Activated naive CD8-positive, alpha-beta T cell treated with anti-CD3 and anti-CD28 coated beads, Interleukin-2, amount 10 ng/mL, durations not matched to agents 7 days and 5 days (primary cell): Measurements from ENCODE around the gene TMEM239. TPM values are rescaled to one million over a fixed set of nuclear protein-coding genes. Genes with fewer than 3 reads are reported as not detected.

Experiments
- ATAC-seq: fragments of 150-1000 bp; cut with Tn5 transposase; one replicate; pipeline ENCODE4 v1.10.0; 2021; ENCODE audit warnings: low read depth, moderate library complexity
- POLR2A ChIA-PET: fragments of 350-600 bp; sonication (Branson Sonifier 250); formaldehyde crosslinking; loops from one replicate; lab custom pipeline; 2021; ENCODE audit warnings: antibody characterized with exemption; lab: Charles Lee
- DNase-seq: peaks from one replicate; pipeline ENCODE4 v3.0.0; 2021
- H3K27ac Mint-ChIP-seq: one replicate; pipeline ENCODE4 v1.8.0; 2022; ENCODE audit warnings: mild to moderate bottlenecking, mixed read lengths
- H3K27me3 Mint-ChIP-seq: one replicate; pipeline ENCODE4 v1.8.0; 2022; ENCODE audit warnings: mild to moderate bottlenecking, moderate library complexity, mixed read lengths
- H3K36me3 Mint-ChIP-seq: one replicate; pipeline ENCODE4 v1.8.0; 2021; ENCODE audit warnings: mild to moderate bottlenecking, mixed read lengths
- H3K4me1 Mint-ChIP-seq: one replicate; pipeline ENCODE4 v1.8.0; 2021; ENCODE audit warnings: mixed read lengths
- H3K4me3 Mint-ChIP-seq: one replicate; pipeline ENCODE4 v1.8.0; 2022; ENCODE audit warnings: mild to moderate bottlenecking, moderate library complexity, mixed read lengths
- H3K9me3 Mint-ChIP-seq: one replicate; pipeline ENCODE4 v1.8.0; 2021; ENCODE audit warnings: mixed read lengths
- total RNA-seq, 2 experiments: library from RNA; stranded (reverse); gene quantifications; one replicate each; pipeline ENCODE4 v1.2.3, GENCODE V29; 2021

The TMEM239 gene
- total RNA-seq, 2 experiments from 2014 or later, result not detected

DNA sequence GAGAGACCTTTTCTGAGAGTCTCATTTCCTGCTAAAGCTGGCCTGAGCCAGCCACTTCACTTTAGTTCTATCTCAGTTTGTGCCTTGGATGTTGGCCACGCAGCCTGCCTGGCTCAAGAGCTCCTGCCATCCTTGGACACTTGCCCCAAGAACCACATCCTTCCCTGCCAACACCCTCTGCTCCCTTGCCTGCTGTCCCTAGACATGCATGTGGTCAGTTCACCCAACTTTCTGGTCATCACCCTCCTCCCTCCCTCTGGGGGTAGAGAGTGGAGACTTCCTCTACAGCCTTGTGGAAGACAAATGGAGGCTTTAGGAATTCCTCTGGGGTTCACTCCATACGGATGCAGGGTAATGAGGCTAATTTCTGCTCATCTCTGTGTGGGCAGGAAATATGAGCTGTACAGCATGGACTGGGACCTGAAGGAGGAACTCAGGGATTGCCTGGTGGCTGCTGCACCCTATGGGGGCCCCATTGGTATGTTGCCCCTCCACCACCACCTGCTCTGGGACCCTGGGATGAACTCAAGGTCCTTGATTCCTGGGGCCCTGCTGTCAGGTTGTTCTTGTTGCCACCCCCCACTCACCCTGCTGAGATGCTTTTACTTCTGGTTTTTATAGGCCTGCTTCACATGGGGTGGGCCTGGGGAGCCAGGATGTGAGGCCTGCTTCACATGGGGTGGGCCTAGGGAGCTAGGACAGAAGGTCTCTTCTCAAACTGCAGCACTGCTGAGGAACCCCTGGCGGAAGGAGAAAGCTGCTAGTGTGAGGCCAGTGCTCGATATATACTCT is 43.4 kb downstream of the TMEM239 start:
- H3K4me1 Mint-ChIP-seq, result peaks cover 5% of the 10 kb centered on the region
- peaks cover 9% of the 10 kb centered on the region for H3K36me3 Mint-ChIP-seq
- POLR2A ChIA-PET, result interaction anchor here (0.5 kb wide), 1 partner anchor 49 kb away, joined by 6 read pairs; no protein-coding TSS in a partner anchor
- H3K27me3 Mint-ChIP-seq, result no peaks in the 10 kb centered on the region
- H3K27ac Mint-ChIP-seq, result no peak overlapping the region
- no peak overlapping the region for H3K4me3 Mint-ChIP-seq
- DNase-seq (no peak), ATAC-seq (no peak)
- H3K9me3 Mint-ChIP-seq, result no peaks in the 10 kb centered on the region

DNA sequence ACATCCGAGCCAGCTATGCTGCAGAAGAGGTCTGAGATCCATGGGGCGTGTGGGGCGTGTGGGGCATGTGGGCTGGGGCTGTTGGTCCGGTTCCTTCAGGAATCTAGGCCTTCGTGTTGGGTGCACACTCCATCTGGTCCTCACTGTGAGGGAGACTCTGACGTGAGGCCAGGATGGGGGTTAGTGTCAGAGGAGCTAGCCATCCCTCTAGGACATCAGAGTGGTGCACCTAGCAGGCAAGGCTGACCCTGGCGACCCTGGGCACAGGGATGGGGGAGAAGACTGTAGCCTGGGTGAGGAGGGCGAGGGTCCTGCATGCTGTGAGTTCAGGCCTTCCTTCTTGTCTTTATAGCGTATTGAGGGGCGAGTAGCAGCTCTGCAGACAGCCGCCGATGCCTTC is 48.5 kb downstream of the TMEM239 start:
- Mint-ChIP-seq H3K27ac (no peak overlapping the region), H3K36me3 (peaks cover 12% of the 10 kb centered on the region)
- POLR2A ChIA-PET, result interaction anchor here (0.6 to 2.3 kb wide), 4 partner anchors 9 to 33 kb away, joined by 3 to 8 read pairs (median 6); partner anchors contain the start of genes PCED1A, PTPRA and VPS16

DNA sequence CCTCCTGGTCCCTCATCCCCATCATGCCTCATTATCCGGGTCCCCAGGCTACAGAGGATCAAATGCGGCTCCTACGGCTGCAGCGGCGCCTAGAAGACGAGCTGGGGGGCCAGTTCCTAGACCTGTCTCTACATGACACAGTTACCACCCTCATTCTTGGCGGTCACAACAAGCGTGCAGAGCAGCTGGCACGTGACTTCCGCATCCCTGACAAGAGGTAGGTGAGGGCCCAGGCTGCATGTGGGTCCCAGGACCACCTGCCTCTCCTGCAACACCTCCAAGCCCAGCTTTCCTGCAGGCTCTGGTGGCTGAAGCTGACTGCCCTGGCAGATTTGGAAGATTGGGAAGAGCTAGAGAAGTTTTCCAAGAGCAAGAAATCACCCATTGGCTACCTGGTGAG is 48.9 kb downstream of the TMEM239 start:
- ATAC-seq, result no peak
- Mint-ChIP-seq H3K27me3 (no peaks in the 10 kb centered on the region), H3K36me3 (peaks cover 12% of the 10 kb centered on the region), H3K4me1 (peaks cover 32% of the 10 kb centered on the region), H3K4me3 (peak overlapping the region; percentile 51), H3K27ac (peak overlapping the region; percentile 74), H3K9me3 (no peaks in the 10 kb centered on the region)
- POLR2A ChIA-PET, result interaction anchor here (1.3 to 2.3 kb wide), 3 partner anchors 8 to 25 kb away, joined by 3 to 8 read pairs (median 7); partner anchors contain the start of genes PCED1A, PTPRA and VPS16
- DNase-seq, result no peak

More for the DNA sequence above, 48.5 kb downstream of the TMEM239 start:
- Mint-ChIP-seq H3K4me1 (peaks cover 32% of the 10 kb centered on the region), H3K27me3 (no peaks in the 10 kb centered on the region), H3K9me3 (no peaks in the 10 kb centered on the region), H3K4me3 (no peak overlapping the region)
- ATAC-seq (no peak), DNase-seq (no peak)

DNA sequence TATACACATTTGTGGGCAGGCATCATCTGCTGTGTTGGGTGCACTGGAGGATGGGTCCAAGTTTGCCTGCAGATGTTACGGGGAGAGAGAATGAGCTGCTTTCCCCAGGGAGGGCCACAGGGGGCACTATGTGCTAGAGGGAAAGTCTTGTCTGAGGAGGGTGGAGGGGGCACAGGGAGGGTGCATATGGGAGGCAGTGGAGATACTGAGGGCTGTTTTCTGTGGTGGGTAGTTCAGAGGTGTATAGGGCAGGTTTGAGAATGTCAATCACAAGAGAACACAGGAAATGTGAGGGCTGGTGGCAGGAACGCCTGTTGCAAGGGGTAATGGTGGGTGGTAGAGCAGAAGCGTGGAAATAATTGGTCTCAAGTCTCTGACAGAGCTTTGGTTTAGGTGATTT is 49.5 kb downstream of the TMEM239 start:
- POLR2A ChIA-PET, result interaction anchor here (0.6 to 2.3 kb wide), 4 partner anchors 8 to 453 kb away, joined by 3 to 8 read pairs (median 6); partner anchors contain the start of genes PCED1A, PTPRA and VPS16
- Mint-ChIP-seq H3K4me3 (peak overlapping the region; percentile 55), H3K9me3 (no peaks in the 10 kb centered on the region), H3K27me3 (no peaks in the 10 kb centered on the region), H3K27ac (peak overlapping the region; percentile 74), H3K4me1 (peaks cover 36% of the 10 kb centered on the region), H3K36me3 (peaks cover 12% of the 10 kb centered on the region)
- peak; percentile 62 for DNase-seq
- peak; percentile 84 for ATAC-seq

DNA sequence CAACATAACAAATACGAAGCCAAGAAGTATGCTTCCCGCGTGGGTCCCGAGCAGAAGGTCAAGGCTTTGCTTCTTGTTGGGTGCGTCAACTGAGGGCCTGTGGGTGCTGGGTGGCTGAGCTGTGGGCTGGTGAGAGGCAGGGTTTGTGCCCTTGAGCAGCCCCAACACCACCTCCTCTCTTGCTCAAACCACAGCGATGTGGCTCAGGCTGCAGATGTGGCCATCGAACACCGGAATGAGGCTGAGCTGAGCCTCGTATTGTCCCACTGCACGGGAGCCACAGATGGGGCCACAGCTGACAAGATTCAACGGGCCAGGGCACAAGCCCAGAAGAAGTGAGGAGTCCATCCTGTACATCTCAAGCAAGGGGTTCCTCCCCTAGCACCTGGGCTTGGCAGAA is 50.1 kb downstream of the TMEM239 start:
- H3K4me1 Mint-ChIP-seq, result peaks cover 42% of the 10 kb centered on the region
- peak overlapping the region; percentile 55 for H3K4me3 Mint-ChIP-seq
- POLR2A ChIA-PET, result interaction anchor here (0.6 kb wide), 2 partner anchors 388 to 452 kb away, joined by 5 to 6 read pairs; no protein-coding TSS in a partner anchor
- peak overlapping the region; percentile 74 for H3K27ac Mint-ChIP-seq
- ATAC-seq, result peak; percentile 18
- H3K36me3 Mint-ChIP-seq, result peaks cover 9% of the 10 kb centered on the region
- no peaks in the 10 kb centered on the region for H3K27me3 Mint-ChIP-seq
- no peaks in the 10 kb centered on the region for H3K9me3 Mint-ChIP-seq
- DNase-seq, result no peak

DNA sequence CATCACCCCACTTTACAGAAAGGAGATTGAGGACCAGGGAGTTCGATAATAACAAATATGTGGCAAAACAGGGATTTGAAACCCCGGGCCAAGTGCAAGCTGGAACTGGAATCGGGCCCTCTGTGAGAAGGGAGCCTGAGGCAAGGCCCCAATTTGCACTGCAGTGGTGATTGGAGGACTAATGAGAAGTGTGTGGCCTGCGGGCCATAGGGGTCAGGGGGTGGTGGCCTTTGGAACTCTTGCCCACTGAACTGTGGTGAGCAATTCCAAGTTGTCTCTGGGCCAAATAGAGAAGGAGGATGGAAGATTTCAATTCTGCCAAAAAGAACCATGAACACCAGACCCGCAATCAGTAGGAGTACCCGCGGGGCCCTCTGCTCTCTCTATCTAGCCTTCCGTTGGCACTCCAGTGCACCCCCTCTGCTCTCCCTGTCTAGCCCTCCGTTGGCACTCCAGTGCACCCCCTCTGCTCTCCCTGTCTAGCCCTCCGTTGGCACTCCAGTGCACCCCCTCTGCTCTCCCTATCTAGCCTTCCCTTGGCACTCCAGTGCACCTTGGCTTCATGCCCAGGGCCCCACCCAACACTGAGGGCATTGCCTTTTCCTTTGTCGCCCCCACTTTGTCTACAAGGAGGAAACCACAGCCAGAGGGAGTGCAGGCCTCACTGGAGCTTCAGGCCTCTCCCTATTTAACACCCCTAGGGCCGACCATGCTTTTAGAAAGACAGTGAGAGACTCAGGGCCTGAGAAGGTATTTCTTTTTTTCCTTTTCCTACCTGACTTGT is 51.1 kb downstream of the TMEM239 start:
- peaks cover 47% of the 10 kb centered on the region for H3K4me1 Mint-ChIP-seq
- H3K27me3 Mint-ChIP-seq, result no peaks in the 10 kb centered on the region
- DNase-seq (no peak), ATAC-seq (no peak)
- no peaks in the 10 kb centered on the region for H3K9me3 Mint-ChIP-seq
- peaks cover 6% of the 10 kb centered on the region for H3K36me3 Mint-ChIP-seq
- no peak overlapping the region for H3K4me3 Mint-ChIP-seq
- H3K27ac Mint-ChIP-seq, result peak overlapping the region; percentile 46
- POLR2A ChIA-PET, result no interaction called here

Other genes with a start within 250 kb of the TMEM239 start
- gene NOP56, start 163.7 kb upstream of the TMEM239 start, total RNA-seq, result 100 to 1,000 TPM; 322 to 330 TPM
- 10 to 100 TPM; 95.8 to 96.7 TPM for gene IDH3B, start 152.1 kb upstream of the TMEM239 start, total RNA-seq
- 1 to 10 TPM in 1 of 2 experiments, under 1 TPM in 1; 0.99 to 2.4 TPM for gene EBF4, start 123.6 kb upstream of the TMEM239 start, total RNA-seq
- gene CPXM1, start 15.7 kb upstream of the TMEM239 start, total RNA-seq, result under 1 TPM; 0.25 to 0.31 TPM
- not detected for gene C20orf141, start 1.4 kb upstream of the TMEM239 start, total RNA-seq
- 10 to 100 TPM; 39.9 to 43.3 TPM for gene PCED1A, start 24.3 kb downstream of the TMEM239 start, total RNA-seq
- 10 to 100 TPM; 54.6 to 56.7 TPM for gene VPS16, start 24.4 kb downstream of the TMEM239 start, total RNA-seq
- 10 to 100 TPM; 68.1 to 68.8 TPM for gene PTPRA, start 57.1 kb downstream of the TMEM239 start, total RNA-seq
- gene GNRH2, start 227.3 kb downstream of the TMEM239 start, total RNA-seq, result 1 to 10 TPM in 1 of 2 experiments, under 1 TPM in 1; 0.85 to 1.6 TPM
- gene MRPS26, start 229.7 kb downstream of the TMEM239 start, total RNA-seq, result 10 to 100 TPM; 30.4 to 32.6 TPM